Measurements from ENCODE around the gene IL13.

The IL13 gene

DNA sequence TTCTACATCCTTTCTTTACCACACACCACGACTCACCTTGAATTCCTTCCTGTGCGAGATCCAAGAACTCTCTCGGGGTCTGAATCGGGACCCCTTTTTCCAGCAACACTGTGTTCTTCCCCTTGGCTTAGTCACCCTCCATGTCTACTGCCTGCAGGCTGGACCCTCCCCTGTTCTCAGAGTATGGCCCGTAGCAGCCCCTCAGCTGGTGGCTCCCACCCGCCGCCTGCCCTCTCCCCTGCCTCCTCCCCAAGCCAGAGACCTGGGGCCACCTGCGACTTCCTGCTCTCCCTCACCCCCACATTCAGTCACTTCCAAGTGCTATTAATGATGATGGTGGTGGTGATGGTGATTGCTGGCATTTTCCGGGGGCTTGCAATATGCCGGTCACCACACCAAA lies 9.3 kb downstream of the IL13 start:
- no peak for DNase-seq (ENCODE audit: low read depth)
- TF ChIP-seq, protein P1, sequence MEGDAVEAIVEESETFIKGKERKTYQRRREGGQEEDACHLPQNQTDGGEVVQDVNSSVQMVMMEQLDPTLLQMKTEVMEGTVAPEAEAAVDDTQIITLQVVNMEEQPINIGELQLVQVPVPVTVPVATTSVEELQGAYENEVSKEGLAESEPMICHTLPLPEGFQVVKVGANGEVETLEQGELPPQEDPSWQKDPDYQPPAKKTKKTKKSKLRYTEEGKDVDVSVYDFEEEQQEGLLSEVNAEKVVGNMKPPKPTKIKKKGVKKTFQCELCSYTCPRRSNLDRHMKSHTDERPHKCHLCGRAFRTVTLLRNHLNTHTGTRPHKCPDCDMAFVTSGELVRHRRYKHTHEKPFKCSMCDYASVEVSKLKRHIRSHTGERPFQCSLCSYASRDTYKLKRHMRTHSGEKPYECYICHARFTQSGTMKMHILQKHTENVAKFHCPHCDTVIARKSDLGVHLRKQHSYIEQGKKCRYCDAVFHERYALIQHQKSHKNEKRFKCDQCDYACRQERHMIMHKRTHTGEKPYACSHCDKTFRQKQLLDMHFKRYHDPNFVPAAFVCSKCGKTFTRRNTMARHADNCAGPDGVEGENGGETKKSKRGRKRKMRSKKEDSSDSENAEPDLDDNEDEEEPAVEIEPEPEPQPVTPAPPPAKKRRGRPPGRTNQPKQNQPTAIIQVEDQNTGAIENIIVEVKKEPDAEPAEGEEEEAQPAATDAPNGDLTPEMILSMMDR (IDR thresholded peaks at IDR 0.05; ENCODE audit: low read length, missing control alignments): no peak
- no peak overlapping the region for H3K4me3 ChIP-seq (replicated peaks; ENCODE audit: low read depth, low read length)

DNA sequence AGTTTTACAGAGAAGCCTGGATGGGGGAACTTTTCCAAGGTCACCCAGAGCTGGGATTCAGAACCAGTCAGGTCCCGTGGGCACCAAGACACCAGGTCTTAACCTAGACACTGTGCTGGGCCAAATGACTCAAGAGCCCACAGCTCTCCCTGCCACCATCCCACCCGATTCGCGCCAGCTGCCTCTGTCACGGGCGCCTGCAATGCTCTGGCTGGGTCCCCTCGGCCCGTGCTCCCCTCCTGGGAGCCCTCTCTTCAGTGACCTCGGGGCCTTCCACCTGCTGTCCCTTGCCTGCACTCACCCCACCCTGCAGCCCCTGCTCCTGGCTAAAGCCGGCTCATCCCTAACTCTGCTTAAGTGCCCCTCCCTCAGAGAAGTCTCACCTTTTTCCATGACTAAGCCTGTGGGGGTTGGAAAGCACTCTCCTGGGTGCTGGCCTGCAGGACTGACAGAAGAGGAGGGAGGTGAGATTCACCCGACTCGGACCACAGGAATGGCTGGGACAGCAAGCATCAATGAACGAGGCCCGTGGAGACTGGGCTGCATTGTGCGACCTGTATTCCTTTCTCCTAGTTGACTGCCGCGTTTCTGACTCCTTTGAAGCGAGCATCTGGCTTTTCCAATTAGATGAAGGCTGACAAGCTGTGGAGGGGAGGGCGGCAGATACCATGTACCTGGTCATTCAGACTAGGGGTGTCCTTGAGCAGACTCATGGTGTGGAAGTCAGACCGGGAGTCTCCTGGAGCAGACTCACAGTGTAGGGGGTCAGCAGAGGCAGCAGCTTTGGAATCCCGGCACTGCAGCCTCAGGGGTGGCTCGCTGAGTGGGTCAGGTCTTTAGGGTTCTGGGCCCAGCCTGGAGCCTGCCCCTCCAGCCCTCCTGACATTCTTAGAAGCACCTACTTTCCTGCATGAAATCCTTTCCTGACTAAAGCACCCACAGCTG lies 10.1 kb downstream of the IL13 start:
- no peak for DNase-seq (ENCODE audit: low read depth)
- TF ChIP-seq, protein P1 (IDR thresholded peaks at IDR 0.05; ENCODE audit: low read length, missing control alignments): no peak
- H3K4me3 ChIP-seq (replicated peaks; ENCODE audit: low read depth, low read length): no peak overlapping the region

DNA sequence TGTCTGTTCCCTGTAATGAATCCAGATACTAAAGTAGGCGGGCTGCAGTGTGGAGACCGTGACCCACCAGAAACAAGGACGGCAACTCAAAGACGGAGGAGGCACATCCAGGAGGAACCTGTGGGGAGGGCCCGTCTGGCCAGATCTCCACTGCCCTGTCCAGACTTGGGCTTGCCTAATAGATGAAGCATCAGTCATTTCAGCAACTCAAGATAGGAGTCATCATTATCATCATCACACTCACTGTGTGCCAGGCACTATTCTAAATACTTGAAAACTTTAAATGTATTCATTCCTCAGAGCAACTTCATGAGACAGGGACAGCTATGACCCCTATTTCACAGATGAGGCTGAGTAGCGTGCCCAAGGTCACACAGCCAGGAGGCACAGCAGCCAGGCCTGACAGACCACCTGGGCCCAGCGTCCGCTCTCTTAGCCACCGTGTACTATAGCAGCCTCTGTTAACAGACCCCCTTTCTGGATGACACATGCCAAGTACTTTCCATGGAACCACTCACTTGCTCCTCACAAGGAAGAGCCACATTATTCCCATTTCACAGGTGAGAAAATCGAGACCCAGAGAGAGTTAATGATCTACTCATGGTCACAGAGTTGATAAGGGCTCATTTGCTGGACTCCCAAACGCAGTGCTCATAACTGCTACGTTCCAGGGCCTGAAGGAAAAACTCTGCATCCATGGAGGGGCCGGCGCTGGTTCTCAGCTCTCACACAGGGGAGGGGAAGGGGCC lies 10.9 kb downstream of the IL13 start:
- H3K4me3 ChIP-seq (replicated peaks; ENCODE audit: low read depth, low read length): no peak overlapping the region
- TF ChIP-seq, protein P1 (IDR thresholded peaks at IDR 0.05; ENCODE audit: low read length, missing control alignments): no peak
- DNase-seq (ENCODE audit: low read depth): no peak

DNA sequence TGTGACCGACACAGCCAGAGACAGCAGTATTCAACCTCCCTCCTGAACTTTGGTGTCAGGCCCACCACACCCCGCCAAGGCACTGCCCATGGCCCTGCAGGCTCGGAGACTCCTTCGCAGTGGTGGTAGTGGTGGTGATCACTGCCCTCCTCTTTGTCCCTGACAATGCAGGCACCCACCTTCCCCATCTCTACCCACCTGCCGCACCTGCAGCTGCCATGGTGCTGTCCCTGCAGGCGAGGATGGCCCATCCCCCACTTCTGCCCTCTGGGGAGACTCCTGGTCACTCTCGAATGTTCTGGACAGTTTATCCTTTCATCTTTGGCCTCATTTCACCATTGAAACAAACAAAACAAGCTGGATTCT lies 11.5 kb downstream of the IL13 start:
- TF ChIP-seq, protein P1 (IDR thresholded peaks at IDR 0.05; ENCODE audit: low read length, missing control alignments): no peak
- DNase-seq (ENCODE audit: low read depth): no peak
- no peak overlapping the region for H3K4me3 ChIP-seq (replicated peaks; ENCODE audit: low read depth, low read length)

DNA sequence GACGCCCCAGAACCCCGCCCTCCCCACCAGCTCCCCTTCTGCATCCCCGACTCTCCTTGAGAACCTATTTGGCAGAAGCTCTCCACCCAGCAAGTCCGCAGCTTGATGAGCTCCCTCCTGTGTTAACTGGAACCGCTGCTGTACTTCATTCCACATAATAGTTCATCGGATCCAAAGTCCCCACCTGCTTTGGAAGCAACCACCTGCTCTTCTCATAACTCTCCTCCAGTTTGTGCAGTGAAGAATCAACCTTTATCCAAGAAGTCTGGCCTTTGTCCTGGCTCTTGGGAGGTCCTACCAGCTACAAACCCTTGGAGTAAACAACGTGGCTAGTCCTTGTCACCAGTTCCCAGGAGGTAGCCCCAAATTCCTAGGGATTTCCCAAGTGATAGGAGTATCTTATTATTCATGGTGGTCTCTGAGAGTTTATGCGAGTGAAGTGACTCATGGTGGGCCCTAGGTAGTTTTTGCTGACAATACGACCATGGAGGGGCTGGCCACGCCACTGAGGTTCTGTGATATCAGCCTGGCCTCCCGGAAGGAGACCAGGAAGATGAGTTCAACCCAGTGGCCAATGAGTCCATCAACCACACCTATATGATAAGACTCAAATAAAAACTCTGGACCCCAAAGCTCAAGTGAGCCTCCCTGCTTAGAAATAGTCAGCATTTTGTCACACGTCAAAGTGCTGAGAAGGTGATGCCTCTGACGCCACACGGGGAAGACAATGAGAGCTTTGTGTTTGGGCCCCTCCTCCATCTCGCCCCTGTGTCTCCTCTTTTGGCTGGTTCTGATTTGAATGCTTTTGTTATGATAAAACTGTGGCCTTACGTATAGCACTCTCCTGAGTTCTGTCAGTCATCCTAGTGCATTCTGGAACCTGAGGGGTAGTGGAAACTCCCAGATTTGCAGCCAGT lies 12.3 kb downstream of the IL13 start:
- DNase-seq (ENCODE audit: low read depth): no peak
- TF ChIP-seq, protein P1 (IDR thresholded peaks at IDR 0.05; ENCODE audit: low read length, missing control alignments): no peak
- no peak overlapping the region for H3K4me3 ChIP-seq (replicated peaks; ENCODE audit: low read depth, low read length)

DNA sequence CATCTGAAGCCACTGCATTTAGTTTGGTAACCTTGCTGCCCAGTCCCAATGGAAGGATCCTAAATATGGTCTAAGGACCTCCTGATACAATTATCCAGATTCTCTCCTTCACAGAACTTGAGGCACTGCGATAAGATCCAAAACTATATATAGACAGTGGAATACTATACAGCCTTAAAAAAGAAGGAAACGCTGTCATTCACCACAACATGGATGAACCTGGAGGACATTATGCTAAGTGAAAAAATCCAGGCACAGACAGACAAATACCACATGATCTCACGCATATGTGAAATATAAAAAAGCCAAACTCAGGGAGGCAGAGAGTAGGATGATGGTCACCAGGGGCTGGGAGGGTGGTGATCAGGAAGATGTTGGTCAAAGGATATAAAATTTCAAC lies 13.0 kb downstream of the IL13 start:
- DNase-seq (ENCODE audit: low read depth): no peak
- TF ChIP-seq, protein P1 (IDR thresholded peaks at IDR 0.05; ENCODE audit: low read length, missing control alignments): no peak
- no peak overlapping the region for H3K4me3 ChIP-seq (replicated peaks; ENCODE audit: low read depth, low read length)

Measured in fibroblast of pulmonary artery (primary cell).